Measurements from ENCODE around the gene PAX8. TPM values are rescaled to one million over a fixed set of nuclear protein-coding genes. Genes with fewer than 3 reads are reported as not detected.

PAX8 gene
- total RNA-seq, 1 experiment from 2014 or later: 7.5 TPM

GRCh38 chr2:113242327-113242726 is 36.4 kb downstream of the PAX8 start:
- TF ChIP-seq, protein P1, sequence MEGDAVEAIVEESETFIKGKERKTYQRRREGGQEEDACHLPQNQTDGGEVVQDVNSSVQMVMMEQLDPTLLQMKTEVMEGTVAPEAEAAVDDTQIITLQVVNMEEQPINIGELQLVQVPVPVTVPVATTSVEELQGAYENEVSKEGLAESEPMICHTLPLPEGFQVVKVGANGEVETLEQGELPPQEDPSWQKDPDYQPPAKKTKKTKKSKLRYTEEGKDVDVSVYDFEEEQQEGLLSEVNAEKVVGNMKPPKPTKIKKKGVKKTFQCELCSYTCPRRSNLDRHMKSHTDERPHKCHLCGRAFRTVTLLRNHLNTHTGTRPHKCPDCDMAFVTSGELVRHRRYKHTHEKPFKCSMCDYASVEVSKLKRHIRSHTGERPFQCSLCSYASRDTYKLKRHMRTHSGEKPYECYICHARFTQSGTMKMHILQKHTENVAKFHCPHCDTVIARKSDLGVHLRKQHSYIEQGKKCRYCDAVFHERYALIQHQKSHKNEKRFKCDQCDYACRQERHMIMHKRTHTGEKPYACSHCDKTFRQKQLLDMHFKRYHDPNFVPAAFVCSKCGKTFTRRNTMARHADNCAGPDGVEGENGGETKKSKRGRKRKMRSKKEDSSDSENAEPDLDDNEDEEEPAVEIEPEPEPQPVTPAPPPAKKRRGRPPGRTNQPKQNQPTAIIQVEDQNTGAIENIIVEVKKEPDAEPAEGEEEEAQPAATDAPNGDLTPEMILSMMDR (IDR thresholded peaks at IDR 0.05; ENCODE audit: insufficient read depth in 1 of 2, low read depth in 1 of 2, low read length in 1 of 2, severe bottlenecking in 1 of 2, unreplicated experiment in 1 of 2): no peak
- Mint-ChIP-seq H3K27me3 (ENCODE audit: insufficient read depth, unreplicated experiment) (no peaks in the 10 kb centered on the region), H3K36me3 (ENCODE audit: insufficient read depth, unreplicated experiment) (peaks cover 77% of the 10 kb centered on the region), H3K27ac (ENCODE audit: unreplicated experiment) (peak overlapping the region; percentile 83), H3K4me1 (ENCODE audit: low read depth, unreplicated experiment) (peaks cover 39% of the 10 kb centered on the region), H3K4me3 (ENCODE audit: unreplicated experiment) (no peak overlapping the region), H3K9me3 (ENCODE audit: unreplicated experiment) (no peaks in the 10 kb centered on the region)
- H3K27me3 ChIP-seq (replicated peaks; ENCODE audit: control insufficient read depth, insufficient read depth, low read length): no peaks in the 10 kb centered on the region
- no peak overlapping the region for H3K4me3 ChIP-seq (ENCODE audit: low read depth, low read length)
- ChIA-PET CTCF (no interaction called here), POLR2A (interaction anchor here (0.9 kb wide), 1 partner anchor 10 kb away, joined by 3 read pairs; no protein-coding TSS in a partner anchor)
- intact Hi-C loops (cut with micrococcal nuclease; ENCODE audit: unreplicated experiment): no loop called here
- H3K9me3 ChIP-seq: no peaks in the 10 kb centered on the region
- no TSS peak for BruUV-seq (replicated peaks)
- DNase-seq: no peak
- H3K36me3 ChIP-seq (ENCODE audit: control insufficient read depth, insufficient read depth, low read length): peaks cover 12% of the 10 kb centered on the region
- peaks cover 38% of the 10 kb centered on the region for H3K4me1 ChIP-seq

DNA sequence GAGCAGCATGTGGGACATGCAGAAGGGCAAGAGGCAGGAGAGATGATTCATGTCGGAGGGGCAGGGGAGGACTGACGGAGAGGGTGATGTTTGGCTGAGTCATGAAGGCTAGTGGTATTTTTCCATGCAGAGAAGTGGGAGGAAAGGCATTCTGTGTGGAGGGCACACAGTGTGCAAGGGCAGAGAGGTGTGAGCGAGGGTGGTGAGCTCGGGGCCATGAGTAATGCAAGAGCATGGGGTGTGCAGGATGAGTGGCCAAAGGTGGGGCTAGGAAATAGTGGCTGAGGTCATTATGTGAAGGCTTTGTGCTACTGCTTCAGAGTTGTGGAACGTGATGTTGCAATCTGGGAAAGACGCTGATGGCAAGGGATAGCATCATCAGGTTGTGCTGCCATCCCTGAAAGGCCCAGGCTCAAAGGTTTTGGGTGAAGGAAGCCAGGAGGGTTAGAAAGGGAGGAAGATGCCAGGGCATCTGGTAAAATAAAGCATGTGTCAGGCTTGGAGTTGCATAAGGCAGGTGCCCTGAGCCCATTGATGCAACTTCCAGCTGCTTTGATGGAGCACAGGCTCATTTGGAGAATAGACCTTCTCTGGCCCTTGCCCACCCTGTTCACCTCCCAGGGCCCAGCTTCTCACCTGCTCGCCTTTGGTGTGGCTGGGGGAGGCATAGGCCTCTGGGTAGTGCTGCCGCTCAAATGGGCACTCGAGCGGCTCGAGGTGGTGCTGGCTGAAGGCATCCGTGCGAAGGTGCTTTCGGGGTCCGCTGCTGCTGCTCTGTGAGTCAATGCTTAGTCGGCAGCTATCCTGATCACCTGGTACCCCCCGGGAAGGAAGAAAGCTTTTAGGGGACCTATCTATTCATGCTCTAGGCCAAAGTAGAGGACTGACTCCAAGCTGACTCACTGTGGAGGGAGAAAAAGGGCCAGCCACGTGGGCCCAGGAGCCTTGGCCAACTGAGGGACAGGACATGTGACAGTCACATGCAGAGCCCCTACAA is 37.5 kb downstream of the PAX8 start:
- Mint-ChIP-seq H3K27ac (ENCODE audit: unreplicated experiment) (peak overlapping the region; percentile 83), H3K4me3 (ENCODE audit: unreplicated experiment) (peak overlapping the region; percentile 23), H3K36me3 (ENCODE audit: insufficient read depth, unreplicated experiment) (peaks cover 88% of the 10 kb centered on the region), H3K9me3 (ENCODE audit: unreplicated experiment) (no peaks in the 10 kb centered on the region), H3K4me1 (ENCODE audit: low read depth, unreplicated experiment) (peaks cover 41% of the 10 kb centered on the region), H3K27me3 (ENCODE audit: insufficient read depth, unreplicated experiment) (no peaks in the 10 kb centered on the region)
- peak; percentile 37 to 71 for DNase-seq
- BruUV-seq (replicated peaks): no TSS peak
- H3K4me3 ChIP-seq (ENCODE audit: low read depth, low read length): no peak overlapping the region
- H3K4me1 ChIP-seq: peaks cover 46% of the 10 kb centered on the region
- no peaks in the 10 kb centered on the region for H3K9me3 ChIP-seq
- peaks cover 13% of the 10 kb centered on the region for H3K36me3 ChIP-seq (ENCODE audit: control insufficient read depth, insufficient read depth, low read length)
- intact Hi-C loops (cut with micrococcal nuclease; ENCODE audit: unreplicated experiment): no loop called here
- ChIA-PET CTCF (interaction anchor here (1.1 to 2.4 kb wide), 2 partner anchors 34 to 37 kb away, joined by 4 to 15 read pairs; no protein-coding TSS in a partner anchor), POLR2A (interaction anchor here (0.9 to 1.6 kb wide), 2 partner anchors 9 to 10 kb away, joined by 3 to 4 read pairs; no protein-coding TSS in a partner anchor)
- TF ChIP-seq, protein P1 (IDR thresholded peaks at IDR 0.05; ENCODE audit: insufficient read depth in 1 of 2, low read depth in 1 of 2, low read length in 1 of 2, severe bottlenecking in 1 of 2, unreplicated experiment in 1 of 2): no peak
- H3K27me3 ChIP-seq (replicated peaks; ENCODE audit: control insufficient read depth, insufficient read depth, low read length): no peaks in the 10 kb centered on the region

DNA sequence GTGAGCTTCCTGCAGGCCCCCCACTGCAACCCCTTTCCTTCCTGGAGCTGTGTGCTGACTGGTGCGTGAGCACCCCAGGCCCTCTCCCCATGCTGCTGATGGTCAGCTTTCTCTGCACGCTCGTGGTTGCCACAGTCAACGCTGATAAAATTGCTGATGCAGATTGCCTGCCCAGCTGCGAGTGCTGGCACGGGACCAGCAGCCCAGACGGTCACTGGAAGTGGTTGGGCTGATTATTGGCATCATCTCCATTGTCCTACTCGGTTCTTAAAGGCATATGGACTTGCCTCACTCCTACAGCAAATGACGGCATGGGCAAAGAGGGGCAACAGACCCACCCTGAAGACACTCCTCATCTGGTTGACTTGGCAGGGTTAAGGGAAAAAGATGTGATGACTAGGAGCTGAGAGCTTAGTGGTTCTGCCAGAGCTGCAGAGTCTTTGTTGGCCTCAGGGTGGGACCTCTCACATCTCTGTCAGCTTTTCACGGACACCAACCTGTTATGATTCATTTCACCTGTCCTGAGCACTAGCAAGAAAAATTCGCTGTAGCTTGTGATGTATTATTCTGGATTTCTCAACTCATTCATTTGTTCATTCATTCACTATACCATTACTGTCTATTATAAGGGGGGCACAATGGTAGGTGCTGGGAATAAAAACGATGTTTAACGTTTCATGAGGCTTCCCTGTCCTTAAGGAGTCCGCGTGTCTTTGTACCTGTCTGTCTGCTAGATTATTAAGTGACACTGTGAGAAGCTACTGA is 38.4 kb downstream of the PAX8 start:
- peak overlapping the region; percentile 23 for H3K4me3 Mint-ChIP-seq (ENCODE audit: unreplicated experiment)
- peaks cover 46% of the 10 kb centered on the region for H3K4me1 ChIP-seq

More for the DNA sequence above, 38.4 kb downstream of the PAX8 start:
- intact Hi-C loops (cut with micrococcal nuclease; ENCODE audit: unreplicated experiment): no loop called here
- TF ChIP-seq, protein P1 (IDR thresholded peaks at IDR 0.05; ENCODE audit: insufficient read depth in 1 of 2, low read depth in 1 of 2, low read length in 1 of 2, severe bottlenecking in 1 of 2, unreplicated experiment in 1 of 2): no peak
- ChIA-PET POLR2A (interaction anchor here (0.9 to 1.6 kb wide), 2 partner anchors 9 to 41 kb away, joined by 3 to 4 read pairs; no protein-coding TSS in a partner anchor), CTCF (interaction anchor here (0.8 to 2.4 kb wide), 4 partner anchors 9 to 130 kb away, joined by 3 to 15 read pairs (median 4); no protein-coding TSS in a partner anchor)
- Histone ChIP-seq H3K9me3 (no peaks in the 10 kb centered on the region), H3K4me3 (ENCODE audit: low read depth, low read length) (no peak overlapping the region), H3K27me3 (replicated peaks; ENCODE audit: control insufficient read depth, insufficient read depth, low read length) (no peaks in the 10 kb centered on the region), H3K36me3 (ENCODE audit: control insufficient read depth, insufficient read depth, low read length) (peaks cover 13% of the 10 kb centered on the region)
- no TSS peak for BruUV-seq (replicated peaks)
- Mint-ChIP-seq H3K36me3 (ENCODE audit: insufficient read depth, unreplicated experiment) (peaks cover 92% of the 10 kb centered on the region), H3K27me3 (ENCODE audit: insufficient read depth, unreplicated experiment) (no peaks in the 10 kb centered on the region), H3K9me3 (ENCODE audit: unreplicated experiment) (no peaks in the 10 kb centered on the region), H3K4me1 (ENCODE audit: low read depth, unreplicated experiment) (peaks cover 35% of the 10 kb centered on the region), H3K27ac (ENCODE audit: unreplicated experiment) (peak overlapping the region; percentile 71)
- DNase-seq: no peak

Measured in Caco-2 (cell line).